GM21723 (cell line): Measurements from ENCODE around the gene UVSSA.
A peak's percentile ranks its signal among the peaks of the same experiment; 100 is the strongest.

Source experiments
- ATAC-seq: cut with Tn5 transposase; IDR thresholded peaks from one replicate; pipeline ENCODE4 v1.9.1; 2021; ENCODE audit warnings: mild to moderate bottlenecking, moderate library complexity; ENCODE audit not compliant: unreplicated experiment

Gene UVSSA

GRCh38 chr4:1346781-1347409 lies at the start of gene UVSSA:
Gene UVSSA (plus strand): TSS chr4:1347208. CDS start chr4:1348092, 884 bp downstream.
- peak; percentile 91 for ATAC-seq

GRCh38 chr4:1297456-1298325 lies 49.3 kb upstream of the UVSSA start:
- ATAC-seq = no peak

GRCh38 chr4:1298461-1298860 lies 48.5 kb upstream of the UVSSA start:
- ATAC-seq = no peak

GRCh38 chr4:1299301-1299860 lies 47.6 kb upstream of the UVSSA start:
- ATAC-seq = no peak

DNA sequence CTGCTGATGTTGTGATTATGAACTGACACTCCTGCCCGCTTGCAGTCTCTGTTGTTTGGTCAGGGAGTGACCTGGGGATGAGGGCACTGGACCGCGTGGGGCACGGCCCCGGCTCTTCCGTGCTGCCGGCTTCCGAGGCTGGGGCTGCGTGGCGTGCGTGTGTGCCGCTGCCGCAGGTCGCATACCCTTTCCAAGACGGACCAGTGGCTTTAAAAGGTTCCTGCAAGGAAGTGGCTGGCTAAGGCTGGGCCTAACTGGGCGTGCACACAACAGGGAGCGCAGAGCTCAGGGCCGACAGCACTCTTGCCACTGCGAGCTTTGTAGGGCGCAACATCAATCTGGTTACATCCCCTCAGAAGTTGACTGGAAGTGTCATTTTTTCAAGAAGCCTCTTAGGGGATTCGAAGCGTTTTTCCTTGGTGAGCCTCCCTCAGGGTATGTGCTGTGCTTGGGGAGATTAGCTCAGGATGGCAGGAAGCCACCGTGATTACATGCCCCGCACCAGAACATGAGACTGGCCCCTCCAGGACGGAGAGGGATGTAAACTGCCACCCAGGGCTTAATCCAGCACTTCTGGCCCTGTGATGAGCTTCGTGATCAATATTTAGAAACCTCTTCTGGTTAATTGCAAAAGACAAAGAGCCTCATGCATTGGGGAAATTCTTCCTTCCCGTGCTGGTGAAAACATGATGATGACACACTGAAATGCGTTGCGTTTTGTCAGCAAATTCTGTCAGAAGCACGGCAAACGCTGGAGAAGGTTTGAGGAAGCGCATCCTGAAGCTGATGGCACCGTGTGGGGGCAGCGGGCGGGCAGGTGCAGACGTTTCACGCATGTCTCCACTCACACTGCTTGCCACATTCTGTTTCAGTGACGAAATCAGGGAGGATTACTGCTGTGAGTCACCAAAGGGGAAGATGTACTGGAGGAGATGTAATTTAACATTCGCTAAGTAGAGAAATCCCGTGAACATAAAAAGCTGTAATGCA lies 46.2 kb upstream of the UVSSA start:
- no peak for ATAC-seq

DNA sequence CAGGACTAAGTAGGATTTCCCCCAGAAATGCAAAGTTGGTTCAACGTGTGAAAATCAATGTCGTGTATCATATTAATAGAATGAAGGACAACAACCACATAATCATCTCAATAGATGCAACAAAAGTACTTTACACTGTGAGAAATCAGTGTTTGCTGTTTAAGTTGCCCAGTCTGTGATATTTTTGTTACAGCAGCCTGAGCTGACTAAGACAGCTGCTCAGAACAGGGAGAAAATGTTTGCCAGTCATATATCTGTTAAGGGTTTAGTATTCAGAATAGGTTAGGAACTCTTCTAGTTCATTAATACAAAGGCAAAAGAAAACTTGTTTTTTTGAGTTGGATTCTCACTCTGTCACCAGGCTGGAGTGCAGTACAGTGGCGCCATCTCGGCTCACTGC lies 44.8 kb upstream of the UVSSA start:
- no peak for ATAC-seq

GRCh38 chr4:1305261-1305711 lies 41.7 kb upstream of the UVSSA start:
- no peak for ATAC-seq

DNA sequence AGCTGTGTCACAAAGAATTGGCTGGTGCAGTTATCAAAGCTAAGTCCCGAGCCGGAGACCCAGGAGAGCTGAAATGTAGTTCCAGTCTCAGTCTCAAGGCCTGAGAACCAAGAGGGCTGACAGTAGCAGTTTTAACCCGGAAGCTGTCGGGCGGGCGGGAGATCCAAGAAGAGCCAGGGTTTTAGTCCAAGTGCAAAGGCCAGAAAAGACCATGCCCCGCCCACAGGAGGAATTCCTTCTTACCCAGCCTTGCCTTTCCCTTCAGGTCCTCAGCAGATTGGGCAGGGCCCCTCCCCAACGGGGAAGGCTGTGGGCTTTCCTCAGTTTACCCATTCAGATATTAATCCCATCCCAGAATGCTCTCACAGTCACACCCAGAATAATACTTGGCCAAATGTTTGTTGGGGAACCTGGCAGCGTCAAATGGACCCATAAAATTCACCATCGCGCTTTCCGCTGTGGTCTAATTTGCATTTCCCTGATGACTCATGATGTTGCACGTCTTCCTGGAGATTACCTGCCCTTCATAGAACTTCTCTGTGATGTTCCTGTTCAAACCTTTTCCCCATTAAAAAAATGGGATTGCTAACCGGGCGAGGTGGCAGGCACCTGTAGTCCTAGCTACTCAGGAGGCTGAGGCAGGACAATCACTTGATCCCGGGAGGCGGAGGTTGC lies 41.1 kb upstream of the UVSSA start:
- no peak for ATAC-seq

DNA sequence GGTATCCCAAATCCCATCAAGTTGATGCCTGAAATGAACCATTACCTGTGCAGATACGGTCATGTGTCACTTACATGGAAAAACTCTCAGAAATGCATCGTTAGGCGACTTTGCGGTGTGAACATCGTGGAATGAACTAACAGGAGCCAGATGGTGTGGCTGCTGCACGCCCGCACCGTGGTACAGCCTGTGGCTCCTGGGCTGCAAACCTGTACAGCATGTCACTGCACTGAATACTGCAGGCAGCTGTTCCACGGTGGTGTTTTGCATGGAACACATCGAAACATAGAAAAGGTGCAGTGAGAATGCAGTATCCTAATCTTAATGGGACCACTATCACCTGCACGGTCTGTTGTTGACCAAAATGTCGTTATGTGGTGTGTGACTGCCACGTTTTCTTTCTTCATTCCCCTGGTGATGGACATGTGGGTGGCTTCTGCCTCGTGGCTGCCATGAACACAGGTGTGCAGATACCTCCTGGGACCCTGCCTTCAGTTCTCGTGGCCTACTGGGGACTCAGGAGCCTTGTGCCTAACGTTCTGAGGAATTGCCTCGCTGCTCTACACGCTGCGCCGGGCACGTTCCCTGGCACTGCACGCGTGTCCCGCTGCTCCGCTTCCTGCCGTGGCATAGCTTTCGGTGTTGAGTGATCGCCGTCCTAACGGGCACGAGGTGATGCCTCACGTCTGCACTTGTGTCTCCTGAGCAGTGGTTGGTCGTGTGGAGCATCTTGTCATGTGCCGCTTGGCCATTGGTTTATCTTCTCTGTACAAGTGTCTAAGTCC lies 38.9 kb upstream of the UVSSA start:
- no peak for ATAC-seq

DNA sequence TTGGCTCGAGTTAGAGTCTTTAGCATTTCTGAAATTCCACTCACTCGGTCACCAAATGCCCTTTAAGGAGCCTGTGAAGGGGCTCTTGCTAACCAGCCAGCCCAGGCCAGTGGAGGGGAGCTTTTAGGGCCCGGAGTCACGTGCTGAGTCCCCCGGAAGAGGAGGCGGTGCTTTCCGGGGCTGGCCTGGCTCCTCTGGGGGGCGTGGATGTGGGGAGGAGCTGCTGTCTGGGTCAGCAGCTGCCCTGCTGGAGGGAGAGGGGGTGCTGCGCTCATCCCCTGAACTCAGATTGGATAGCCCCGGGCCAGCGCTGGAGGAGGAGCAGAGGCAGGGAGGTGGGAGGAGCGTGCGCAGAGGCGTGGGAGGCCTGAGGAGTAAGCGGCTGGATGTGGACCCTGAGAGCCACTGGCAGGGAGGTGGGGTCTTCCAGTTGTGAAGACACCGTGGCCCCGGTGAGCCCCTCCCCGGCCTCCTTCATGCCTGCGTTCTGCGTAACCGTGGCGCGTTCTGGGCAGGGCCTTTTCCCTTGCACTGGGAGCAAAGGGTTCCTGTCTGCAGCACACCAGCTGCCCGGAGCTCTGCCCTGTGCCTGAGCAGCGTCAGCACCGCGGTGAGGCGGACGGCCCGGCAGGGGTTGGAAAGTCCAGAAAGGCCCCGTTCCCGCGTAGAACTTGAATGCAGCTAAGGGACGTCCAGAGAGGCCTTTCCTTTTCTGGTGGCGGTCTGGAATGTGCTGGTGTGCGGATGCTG lies 37.6 kb upstream of the UVSSA start:
- ATAC-seq = peak; percentile 63

DNA sequence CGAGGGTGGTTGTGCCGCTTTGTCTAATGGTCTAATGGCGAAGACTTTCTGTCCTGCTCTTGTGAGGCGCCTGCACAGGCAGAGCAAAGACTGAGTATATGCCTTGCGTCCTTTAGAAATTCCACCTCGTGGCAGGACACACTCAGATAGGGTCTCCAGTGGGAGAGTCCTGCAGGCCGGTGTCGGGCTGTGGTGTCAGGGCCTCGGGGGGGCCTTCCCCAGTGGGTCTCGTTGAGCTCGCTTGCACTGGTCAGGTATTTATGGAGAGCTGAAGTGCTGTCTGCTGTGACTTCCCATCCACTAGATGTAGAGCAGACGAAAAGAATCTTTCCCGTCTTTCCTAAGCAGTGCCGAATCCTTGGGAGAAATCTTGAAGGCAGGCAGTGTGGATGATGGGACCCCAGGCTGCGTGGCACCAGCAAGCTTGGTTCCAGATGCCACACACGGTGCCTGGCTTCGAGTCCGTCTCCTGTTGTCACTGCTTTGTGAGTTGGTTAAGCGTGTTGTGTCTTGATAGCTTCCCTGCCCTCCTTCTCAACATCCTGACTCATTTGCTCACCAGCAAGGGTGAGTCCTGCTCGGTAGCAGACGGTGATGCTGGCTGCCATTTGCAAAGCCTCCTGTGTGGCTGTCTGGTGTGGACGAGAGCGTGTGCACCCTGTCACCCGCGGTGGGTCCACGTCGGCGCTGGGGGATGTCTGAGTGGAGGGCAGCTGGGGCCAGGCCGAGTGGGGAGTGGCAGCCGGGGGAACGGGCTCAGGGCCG lies 36.8 kb upstream of the UVSSA start:
- ATAC-seq = no peak

GRCh38 chr4:1310796-1311631 lies 36.0 kb upstream of the UVSSA start:
- ATAC-seq = no peak

DNA sequence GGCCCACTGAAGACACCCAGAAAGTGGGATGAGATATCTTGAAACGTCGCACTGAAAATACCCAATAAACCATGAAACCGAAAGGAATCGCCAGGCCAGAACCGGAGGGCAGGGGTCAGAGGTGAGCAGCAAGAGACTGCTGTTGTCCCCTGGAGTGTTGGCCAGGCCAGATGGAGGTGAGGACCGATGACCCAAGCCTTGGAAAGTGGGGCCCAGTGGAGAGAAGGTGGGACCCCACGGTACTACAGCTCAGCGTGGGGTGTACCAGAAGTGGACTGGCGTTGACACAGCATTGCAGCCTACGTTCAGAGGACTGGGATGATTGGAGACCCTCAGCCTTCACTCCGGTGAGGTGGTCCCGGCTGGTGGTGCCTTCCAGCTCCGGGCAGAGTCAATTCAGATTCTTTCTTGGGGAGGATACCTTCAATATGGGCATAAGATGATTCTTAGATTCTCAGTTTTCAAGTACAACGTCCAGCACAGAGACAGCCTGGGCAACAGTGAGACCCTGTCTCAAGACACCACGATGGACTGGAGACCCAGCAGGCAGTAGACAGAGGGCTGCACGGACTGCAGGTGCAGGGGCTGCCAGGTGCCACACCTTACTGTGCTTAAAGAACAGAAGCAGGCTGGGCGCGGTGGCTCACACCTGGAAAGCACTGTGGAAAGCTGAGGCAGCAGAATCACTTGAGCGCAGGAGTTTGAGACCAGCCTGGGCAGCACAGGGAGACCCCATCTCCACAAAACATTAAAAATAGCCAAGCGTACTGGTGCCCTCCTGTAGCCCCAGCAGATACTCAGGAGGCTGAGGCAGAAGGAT lies 34.0 kb upstream of the UVSSA start:
- no peak for ATAC-seq

DNA sequence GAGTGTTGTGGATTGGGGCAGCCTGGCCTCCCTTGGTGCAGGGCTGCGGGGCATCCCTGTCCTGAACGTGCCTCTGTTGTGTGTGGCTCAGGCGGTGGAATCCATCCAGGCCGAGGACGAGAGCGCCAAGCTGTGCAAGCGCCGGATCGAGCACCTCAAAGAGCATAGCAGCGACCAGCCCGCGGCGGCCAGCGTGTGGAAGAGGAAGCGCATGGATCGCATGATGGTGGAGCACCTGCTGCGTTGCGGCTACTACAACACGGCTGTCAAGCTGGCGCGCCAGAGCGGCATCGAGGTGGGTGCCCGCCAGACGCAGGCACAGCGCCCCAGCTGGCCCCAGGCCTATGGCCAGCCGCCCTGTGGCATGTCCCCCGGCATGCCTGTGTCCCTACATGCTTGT lies 31.7 kb upstream of the UVSSA start:
- ATAC-seq = no peak

DNA sequence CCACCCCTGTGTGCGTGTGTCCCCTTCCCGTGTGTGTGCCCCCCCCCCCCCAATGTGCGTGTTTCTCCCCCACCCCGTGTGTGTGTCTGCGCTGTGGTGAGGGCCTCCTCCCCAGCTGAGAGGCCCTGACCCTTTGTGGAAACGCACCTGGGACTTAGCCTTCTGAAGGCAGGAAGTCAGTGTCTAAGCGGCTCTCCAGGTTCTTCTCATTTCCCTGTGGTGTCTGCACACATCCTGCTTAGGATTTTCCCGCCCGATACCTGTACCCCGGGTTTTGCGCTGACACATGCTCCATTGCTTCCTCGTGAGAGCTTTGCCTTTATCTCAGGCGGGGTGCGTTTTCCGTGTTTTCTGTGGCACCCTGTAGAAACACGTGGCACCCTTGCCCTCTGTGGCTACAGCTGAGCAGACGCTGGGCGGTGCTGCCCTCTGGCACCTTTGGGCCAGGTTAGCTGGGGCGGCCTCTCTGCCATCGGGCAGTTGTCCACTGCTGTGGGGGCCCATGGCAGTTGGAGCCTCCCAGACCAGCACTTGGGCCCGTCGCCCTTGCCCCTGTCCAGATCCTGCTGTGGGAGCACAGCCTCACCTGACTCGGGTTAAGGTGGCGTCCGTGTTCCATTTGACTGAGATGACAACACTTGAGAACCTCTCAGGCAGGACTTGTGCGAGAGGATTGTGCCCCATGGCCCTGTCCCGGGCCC lies 31.0 kb upstream of the UVSSA start:
- no peak for ATAC-seq
